ENCODE measurements around the gene EMC10.

Gene EMC10

DNA sequence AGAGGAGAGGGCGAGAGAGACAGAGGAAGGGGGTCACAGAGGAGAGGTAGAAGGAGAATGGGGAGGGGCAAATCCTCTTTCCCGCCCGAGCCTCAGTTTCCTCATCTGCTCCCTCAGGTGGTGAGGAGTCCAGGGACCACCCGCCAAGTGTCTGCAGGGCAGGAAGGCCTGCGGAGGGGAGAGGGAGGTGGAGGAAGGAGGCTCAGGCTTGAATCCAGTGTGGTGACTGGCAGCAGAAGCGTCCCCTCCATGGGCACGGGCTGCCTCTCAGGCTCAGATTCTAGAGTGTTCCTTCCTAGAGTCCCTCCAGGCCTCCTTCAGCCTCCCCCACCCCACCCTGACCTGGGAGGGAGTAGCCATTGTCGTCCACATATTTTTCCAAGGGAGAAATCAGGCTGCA lies 16.9 kb downstream of the EMC10 start:
- no peak overlapping the region for H3K4me3 ChIP-seq (ENCODE audit: low read length)
- no peak for DNase-seq (ENCODE audit: low read depth)
- TF ChIP-seq, protein P1, sequence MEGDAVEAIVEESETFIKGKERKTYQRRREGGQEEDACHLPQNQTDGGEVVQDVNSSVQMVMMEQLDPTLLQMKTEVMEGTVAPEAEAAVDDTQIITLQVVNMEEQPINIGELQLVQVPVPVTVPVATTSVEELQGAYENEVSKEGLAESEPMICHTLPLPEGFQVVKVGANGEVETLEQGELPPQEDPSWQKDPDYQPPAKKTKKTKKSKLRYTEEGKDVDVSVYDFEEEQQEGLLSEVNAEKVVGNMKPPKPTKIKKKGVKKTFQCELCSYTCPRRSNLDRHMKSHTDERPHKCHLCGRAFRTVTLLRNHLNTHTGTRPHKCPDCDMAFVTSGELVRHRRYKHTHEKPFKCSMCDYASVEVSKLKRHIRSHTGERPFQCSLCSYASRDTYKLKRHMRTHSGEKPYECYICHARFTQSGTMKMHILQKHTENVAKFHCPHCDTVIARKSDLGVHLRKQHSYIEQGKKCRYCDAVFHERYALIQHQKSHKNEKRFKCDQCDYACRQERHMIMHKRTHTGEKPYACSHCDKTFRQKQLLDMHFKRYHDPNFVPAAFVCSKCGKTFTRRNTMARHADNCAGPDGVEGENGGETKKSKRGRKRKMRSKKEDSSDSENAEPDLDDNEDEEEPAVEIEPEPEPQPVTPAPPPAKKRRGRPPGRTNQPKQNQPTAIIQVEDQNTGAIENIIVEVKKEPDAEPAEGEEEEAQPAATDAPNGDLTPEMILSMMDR (conservative IDR thresholded peaks at IDR 0.05; ENCODE audit: low read depth, low read length): no peak

GRCh38 chr19:50494186-50495019 lies 18.1 kb downstream of the EMC10 start:
- DNase-seq (ENCODE audit: low read depth): no peak
- TF ChIP-seq, protein P1 (conservative IDR thresholded peaks at IDR 0.05; ENCODE audit: low read depth, low read length): no peak
- H3K4me3 ChIP-seq (ENCODE audit: low read length): no peak overlapping the region

GRCh38 chr19:50495020-50495531 lies 18.8 kb downstream of the EMC10 start:
- DNase-seq (ENCODE audit: low read depth): no peak
- TF ChIP-seq, protein P1 (conservative IDR thresholded peaks at IDR 0.05; ENCODE audit: low read depth, low read length): no peak
- H3K4me3 ChIP-seq (ENCODE audit: low read length): no peak overlapping the region

- H3K4me3 ChIP-seq (ENCODE audit: low read length): no peak overlapping the region
- DNase-seq (ENCODE audit: low read depth): no peak
- TF ChIP-seq, protein P1 (conservative IDR thresholded peaks at IDR 0.05; ENCODE audit: low read depth, low read length): peak; percentile 22
Observed at GRCh38 chr19:50496189-50497021, 20.1 kb downstream of the EMC10 start.

DNA sequence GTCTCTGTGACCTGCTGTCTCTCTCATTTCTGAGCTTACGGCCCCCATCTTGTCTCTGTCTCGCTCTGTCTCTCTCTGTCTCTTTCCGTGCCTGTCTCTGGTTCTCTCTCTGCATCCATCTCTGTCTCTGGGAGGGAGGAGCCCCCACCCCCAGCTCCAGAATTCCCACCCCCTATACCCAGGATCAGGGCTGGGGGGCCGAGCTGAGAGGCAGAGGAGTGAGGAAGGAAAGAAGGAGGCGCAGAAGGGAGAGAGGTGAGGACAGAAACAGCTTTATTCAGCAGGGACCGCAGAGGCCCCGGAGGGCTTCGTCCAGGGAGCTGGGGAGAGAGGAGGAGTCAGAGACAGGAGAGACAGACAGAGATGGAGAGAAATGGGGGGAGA lies 20.7 kb downstream of the EMC10 start:
- TF ChIP-seq, protein P1 (conservative IDR thresholded peaks at IDR 0.05; ENCODE audit: low read depth, low read length): no peak
- no peak for DNase-seq (ENCODE audit: low read depth)
- no peak overlapping the region for H3K4me3 ChIP-seq (ENCODE audit: low read length)

GRCh38 chr19:50498219-50499056 lies 22.1 kb downstream of the EMC10 start:
- H3K4me3 ChIP-seq (ENCODE audit: low read length): no peak overlapping the region
- DNase-seq (ENCODE audit: low read depth): no peak
- TF ChIP-seq, protein P1 (conservative IDR thresholded peaks at IDR 0.05; ENCODE audit: low read depth, low read length): no peak

Data from retinal pigment epithelial cell (primary cell).